Activated T-helper 1 cell treated with anti-CD3 and anti-CD28 coated beads, Interleukin-12 subunit alpha, Interleukin-12 subunit beta, Interleukin-2, Interleukin-4 antibody, amounts not matched to agents 30 ng/mL and 10 ng/mL and 1 ng/mL, durations not matched to agents 14 hours and 24 hours and 36 hours (primary cell): ENCODE measurements around the gene PPIL4. TPM values are rescaled to one million over a fixed set of nuclear protein-coding genes. Genes with fewer than 3 reads are reported as not detected.
"Not testable (repeated sequence)": the region's sequence is repeated elsewhere in the genome, so short reads cannot be mapped to it uniquely, and the experiment has no call there.

Experiments used
- DNase-seq: peaks from one replicate; pipeline ENCODE4 v3.0.0; 2021; ENCODE audit warnings: low spot score
- H3K27ac Mint-ChIP-seq: one replicate; pipeline ENCODE4 v1.8.0; 2021; ENCODE audit warnings: mild to moderate bottlenecking, mixed read lengths
- H3K27me3 Mint-ChIP-seq: one replicate; pipeline ENCODE4 v1.8.0; 2022; ENCODE audit warnings: mild to moderate bottlenecking, moderate library complexity, mixed read lengths; ENCODE audit not compliant: insufficient read depth
- H3K36me3 Mint-ChIP-seq: one replicate; pipeline ENCODE4 v1.8.0; 2021; ENCODE audit warnings: low read depth, mixed read lengths
- H3K4me1 Mint-ChIP-seq: one replicate; pipeline ENCODE4 v1.8.0; 2021; ENCODE audit warnings: low read depth, mixed read lengths
- H3K4me3 Mint-ChIP-seq: one replicate; pipeline ENCODE4 v1.8.0; 2021; ENCODE audit warnings: mild to moderate bottlenecking, moderate library complexity, mixed read lengths
- H3K9me3 Mint-ChIP-seq: one replicate; pipeline ENCODE4 v1.8.0; 2021; ENCODE audit warnings: mixed read lengths
- intact Hi-C: fragments of 100-400 bp; cut with micrococcal nuclease; formaldehyde crosslinking; loops from one replicate; pipeline ENCODE4 v1.15.1; 2024
- total RNA-seq: library from RNA; stranded (reverse); gene quantifications from 2 replicates; pipeline ENCODE4 v1.2.3, GENCODE V29; 2022

The PPIL4 gene
- total RNA-seq, 1 donor from 2014 or later: 25.0 TPM

DNA sequence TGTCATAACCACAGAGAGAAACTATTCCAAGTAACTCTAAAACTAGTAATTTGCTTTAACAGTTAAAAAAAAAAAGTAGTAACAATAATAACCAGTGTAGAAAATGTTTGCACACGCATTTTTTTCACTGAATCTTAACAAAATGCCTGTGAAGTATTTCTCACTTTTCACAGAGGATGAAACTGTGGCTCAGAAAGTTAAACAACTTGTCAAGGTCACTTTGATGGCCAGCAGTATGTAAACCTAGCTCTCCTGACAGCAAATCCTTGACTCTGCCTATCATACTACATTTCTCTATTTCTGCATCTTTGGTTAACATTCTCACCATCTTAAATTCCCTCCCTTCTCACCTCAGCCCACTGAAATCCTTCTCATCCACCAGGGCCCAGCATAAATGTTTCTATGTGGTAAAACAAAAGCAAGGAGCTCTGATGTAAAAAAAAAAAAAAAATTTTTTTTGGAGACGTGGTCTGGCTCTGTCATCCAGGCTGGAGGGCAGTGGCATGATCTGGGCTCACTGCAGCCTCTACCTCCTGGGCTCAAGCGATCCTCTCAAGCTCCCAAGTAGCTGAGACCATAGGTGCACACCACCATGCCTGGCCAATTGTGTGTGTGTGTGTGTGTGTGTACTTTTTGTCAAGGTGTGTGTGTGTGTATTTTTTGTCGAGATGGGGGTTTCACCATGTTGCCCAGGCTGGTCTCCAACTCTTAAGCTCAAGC is 34.9 kb downstream of the PPIL4 start:
- peaks cover 28% of the 10 kb centered on the region for H3K36me3 Mint-ChIP-seq
- H3K4me1 Mint-ChIP-seq: peaks cover 42% of the 10 kb centered on the region
- H3K4me3 Mint-ChIP-seq: no peak overlapping the region
- intact Hi-C loops: no loop called here
- H3K9me3 Mint-ChIP-seq: peaks cover 8% of the 10 kb centered on the region
- H3K27ac Mint-ChIP-seq: peak overlapping the region; percentile 61
- no peak for DNase-seq
- no peaks in the 10 kb centered on the region for H3K27me3 Mint-ChIP-seq

GRCh38 chr6:149508485-149508884 is 37.4 kb downstream of the PPIL4 start:
- no peaks in the 10 kb centered on the region for H3K27me3 Mint-ChIP-seq
- peak; percentile 39 for DNase-seq
- H3K4me3 Mint-ChIP-seq: peak overlapping the region; percentile 13
- H3K27ac Mint-ChIP-seq: peak overlapping the region; percentile 81
- peaks cover 53% of the 10 kb centered on the region for H3K4me1 Mint-ChIP-seq
- intact Hi-C loops: loop anchor here (1.0 to 2.0 kb wide), 6 partner anchors 8 to 476 kb away; partner anchors contain the start of gene ZC3H12D
- peaks cover 31% of the 10 kb centered on the region for H3K36me3 Mint-ChIP-seq
- no peaks in the 10 kb centered on the region for H3K9me3 Mint-ChIP-seq

- Mint-ChIP-seq H3K36me3 (peaks cover 26% of the 10 kb centered on the region), H3K27ac (peak overlapping the region; percentile 62), H3K27me3 (no peaks in the 10 kb centered on the region), H3K4me1 (peaks cover 64% of the 10 kb centered on the region), H3K9me3 (no peaks in the 10 kb centered on the region), H3K4me3 (no peak overlapping the region)
- intact Hi-C loops: no loop called here
- DNase-seq: no peak
Observed at GRCh38 chr6:149503872-149504271, 42.0 kb downstream of the PPIL4 start.

GRCh38 chr6:149503276-149503675 is 42.6 kb downstream of the PPIL4 start:
- peaks cover 62% of the 10 kb centered on the region for H3K4me1 Mint-ChIP-seq

GRCh38 chr6:149501768-149502167 is 44.1 kb downstream of the PPIL4 start:
- Mint-ChIP-seq H3K4me1 (peaks cover 67% of the 10 kb centered on the region), H3K4me3 (no peak overlapping the region)

More at GRCh38 chr6:149503276-149503675, 42.6 kb downstream of the PPIL4 start:
- H3K9me3 Mint-ChIP-seq: no peaks in the 10 kb centered on the region
- intact Hi-C loops: no loop called here
- H3K4me3 Mint-ChIP-seq: no peak overlapping the region
- H3K27me3 Mint-ChIP-seq: no peaks in the 10 kb centered on the region
- peaks cover 26% of the 10 kb centered on the region for H3K36me3 Mint-ChIP-seq
- no peak overlapping the region for H3K27ac Mint-ChIP-seq
- no peak for DNase-seq

DNA sequence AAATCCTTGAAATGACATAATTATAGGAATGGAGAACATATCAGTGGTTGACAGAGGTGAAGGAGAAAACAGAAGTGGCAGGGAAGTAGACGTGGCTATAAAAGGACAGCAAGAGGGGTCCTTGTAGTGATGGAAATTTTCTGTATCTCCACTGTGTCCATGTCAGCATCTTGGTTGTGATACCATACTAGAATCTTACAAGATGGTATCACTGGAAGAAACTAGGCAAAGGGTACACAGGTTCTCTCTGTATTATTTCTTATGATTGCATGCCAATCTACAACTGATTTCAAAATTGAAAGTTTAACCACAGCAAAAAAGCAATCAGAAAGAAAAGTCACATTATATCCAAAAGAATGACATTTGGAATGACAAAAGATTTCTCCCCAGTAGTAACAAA is 44.6 kb downstream of the PPIL4 start:
- DNase-seq: no peak
- peaks cover 31% of the 10 kb centered on the region for H3K36me3 Mint-ChIP-seq
- intact Hi-C loops: no loop called here
- H3K27me3 Mint-ChIP-seq: no peaks in the 10 kb centered on the region
- no peak overlapping the region for H3K4me3 Mint-ChIP-seq
- H3K4me1 Mint-ChIP-seq: peaks cover 72% of the 10 kb centered on the region
- H3K9me3 Mint-ChIP-seq: peaks cover 3% of the 10 kb centered on the region
- H3K27ac Mint-ChIP-seq: peak overlapping the region; percentile 56

More at GRCh38 chr6:149501768-149502167, 44.1 kb downstream of the PPIL4 start:
- Mint-ChIP-seq H3K27me3 (no peaks in the 10 kb centered on the region), H3K9me3 (peaks cover 1% of the 10 kb centered on the region), H3K27ac (no peak overlapping the region), H3K36me3 (peaks cover 29% of the 10 kb centered on the region)
- intact Hi-C loops: no loop called here
- no peak for DNase-seq

DNA sequence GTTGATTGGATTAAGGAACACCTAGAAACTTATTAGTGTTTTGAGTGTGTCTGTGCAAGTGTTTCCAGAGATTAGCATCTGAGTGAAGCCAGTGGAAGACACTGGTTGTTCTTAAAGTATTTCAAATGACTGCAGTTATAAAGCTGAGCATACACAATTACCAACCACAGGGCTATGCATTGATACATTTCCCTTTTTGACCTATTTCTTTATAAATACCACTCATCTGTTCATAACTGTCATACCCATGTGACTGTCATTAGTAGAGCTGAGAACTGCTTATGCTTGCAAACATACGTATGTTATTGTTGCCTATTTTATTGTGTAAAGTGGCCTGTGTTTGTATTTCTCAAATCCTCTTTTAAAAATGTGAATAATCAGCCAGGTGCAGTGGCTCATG is 45.7 kb downstream of the PPIL4 start:
- H3K4me3 Mint-ChIP-seq: no peak overlapping the region
- peaks cover 22% of the 10 kb centered on the region for H3K36me3 Mint-ChIP-seq
- intact Hi-C loops: no loop called here

GRCh38 chr6:149499066-149499465 is 46.8 kb downstream of the PPIL4 start:
- peak overlapping the region; percentile 83 for H3K27ac Mint-ChIP-seq
- H3K27me3 Mint-ChIP-seq: no peaks in the 10 kb centered on the region
- peaks cover 17% of the 10 kb centered on the region for H3K36me3 Mint-ChIP-seq
- peaks cover 3% of the 10 kb centered on the region for H3K9me3 Mint-ChIP-seq
- H3K4me1 Mint-ChIP-seq: peaks cover 78% of the 10 kb centered on the region
- H3K4me3 Mint-ChIP-seq: no peak overlapping the region
- intact Hi-C loops: loop anchor here (5.0 kb wide), 2 partner anchors 287 to 357 kb away; no protein-coding TSS in a partner anchor
- no peak for DNase-seq

More for the DNA sequence above, 45.7 kb downstream of the PPIL4 start:
- DNase-seq: no peak
- peaks cover 3% of the 10 kb centered on the region for H3K9me3 Mint-ChIP-seq
- peak overlapping the region; percentile 4 for H3K27ac Mint-ChIP-seq
- peaks cover 74% of the 10 kb centered on the region for H3K4me1 Mint-ChIP-seq
- H3K27me3 Mint-ChIP-seq: no peaks in the 10 kb centered on the region

- peak overlapping the region; percentile 99 for H3K27ac Mint-ChIP-seq
- H3K4me1 Mint-ChIP-seq: peaks cover 82% of the 10 kb centered on the region
- intact Hi-C loops: loop anchor here (5.0 kb wide), 2 partner anchors 285 to 355 kb away; no protein-coding TSS in a partner anchor
- no peak for DNase-seq
- H3K27me3 Mint-ChIP-seq: no peaks in the 10 kb centered on the region
- peaks cover 14% of the 10 kb centered on the region for H3K36me3 Mint-ChIP-seq
- peak overlapping the region; percentile 67 for H3K4me3 Mint-ChIP-seq
- peaks cover 3% of the 10 kb centered on the region for H3K9me3 Mint-ChIP-seq
Observed at GRCh38 chr6:149497365-149497764, 48.5 kb downstream of the PPIL4 start.

- intact Hi-C loops: loop anchor here (1.0 to 5.0 kb wide), 4 partner anchors 262 to 467 kb away; no protein-coding TSS in a partner anchor
- H3K9me3 Mint-ChIP-seq, DNase-seq, H3K27me3 Mint-ChIP-seq: not testable (repeated sequence)
- Mint-ChIP-seq H3K36me3 (peaks cover 11% of the 10 kb centered on the region), H3K4me1 (peaks cover 82% of the 10 kb centered on the region), H3K4me3 (peak overlapping the region; percentile 67), H3K27ac (peak overlapping the region; percentile 99)
Observed at GRCh38 chr6:149496597-149496996, 49.2 kb downstream of the PPIL4 start.

GRCh38 chr6:149495349-149496016 is 50.4 kb downstream of the PPIL4 start:
- Mint-ChIP-seq H3K4me1 (peaks cover 83% of the 10 kb centered on the region), H3K27ac (peak overlapping the region; percentile 99), H3K4me3 (peak overlapping the region; percentile 67)
- intact Hi-C loops: loop anchor here (1.0 to 5.0 kb wide), 10 partner anchors 10 to 735 kb away; partner anchors contain the start of gene ZC3H12D
- not testable (repeated sequence) for H3K27me3 Mint-ChIP-seq, H3K36me3 Mint-ChIP-seq, H3K9me3 Mint-ChIP-seq
- peak; percentile 19 for DNase-seq

- DNase-seq: peak; percentile 64
- H3K4me3 Mint-ChIP-seq: peak overlapping the region; percentile 67
- H3K36me3 Mint-ChIP-seq, H3K9me3 Mint-ChIP-seq, H3K27me3 Mint-ChIP-seq: not testable (repeated sequence)
- intact Hi-C loops: loop anchor here (1.0 to 5.0 kb wide), 8 partner anchors 10 to 735 kb away; partner anchors contain the start of gene ZC3H12D
- H3K27ac Mint-ChIP-seq: peak overlapping the region; percentile 99
- peaks cover 86% of the 10 kb centered on the region for H3K4me1 Mint-ChIP-seq
Observed at GRCh38 chr6:149494810-149495209, 51.0 kb downstream of the PPIL4 start.
